ENCODE measurements around the gene GSK3B. TPM values are rescaled to one million over a fixed set of nuclear protein-coding genes. Genes with fewer than 3 reads are reported as not detected.
A peak's percentile ranks its signal among the peaks of the same experiment; 100 is the strongest.

Gene GSK3B
- total RNA-seq, 1 donor from 2014 or later: 138 TPM

- Mint-ChIP-seq H3K27me3 (ENCODE audit: unreplicated experiment) (no peaks in the 10 kb centered on the region), H3K4me3 (ENCODE audit: unreplicated experiment) (no peak overlapping the region), H3K27ac (ENCODE audit: unreplicated experiment) (no peak overlapping the region), H3K4me1 (ENCODE audit: low read depth, unreplicated experiment) (peaks cover 4% of the 10 kb centered on the region), H3K9me3 (ENCODE audit: unreplicated experiment) (no peaks in the 10 kb centered on the region), H3K36me3 (ENCODE audit: unreplicated experiment) (no peaks in the 10 kb centered on the region)
- DNase-seq: no peak
- no peak for TF ChIP-seq CTCF (IDR thresholded peaks at IDR 0.05; ENCODE audit: partially characterized antibody, unreplicated experiment)
Observed at GRCh38 chr3:119930286-119930685, 164.0 kb downstream of the GSK3B start.

GRCh38 chr3:119927190-119927589 is 167.1 kb downstream of the GSK3B start:
- Mint-ChIP-seq H3K4me1 (ENCODE audit: low read depth, unreplicated experiment) (peaks cover 4% of the 10 kb centered on the region), H3K9me3 (ENCODE audit: unreplicated experiment) (no peaks in the 10 kb centered on the region), H3K27me3 (ENCODE audit: unreplicated experiment) (no peaks in the 10 kb centered on the region), H3K27ac (ENCODE audit: unreplicated experiment) (no peak overlapping the region), H3K36me3 (ENCODE audit: unreplicated experiment) (no peaks in the 10 kb centered on the region), H3K4me3 (ENCODE audit: unreplicated experiment) (no peak overlapping the region)
- no peak for DNase-seq
- TF ChIP-seq CTCF (IDR thresholded peaks at IDR 0.05; ENCODE audit: partially characterized antibody, unreplicated experiment): no peak

GRCh38 chr3:119924111-119925094 is 169.8 kb downstream of the GSK3B start:
- Mint-ChIP-seq H3K9me3 (ENCODE audit: unreplicated experiment) (no peaks in the 10 kb centered on the region), H3K36me3 (ENCODE audit: unreplicated experiment) (no peaks in the 10 kb centered on the region), H3K4me3 (ENCODE audit: unreplicated experiment) (no peak overlapping the region), H3K4me1 (ENCODE audit: low read depth, unreplicated experiment) (no peaks in the 10 kb centered on the region), H3K27ac (ENCODE audit: unreplicated experiment) (no peak overlapping the region), H3K27me3 (ENCODE audit: unreplicated experiment) (no peaks in the 10 kb centered on the region)
- DNase-seq: no peak
- no peak for TF ChIP-seq CTCF (IDR thresholded peaks at IDR 0.05; ENCODE audit: partially characterized antibody, unreplicated experiment)

- H3K36me3 Mint-ChIP-seq (ENCODE audit: unreplicated experiment): no peaks in the 10 kb centered on the region
- H3K4me1 Mint-ChIP-seq (ENCODE audit: low read depth, unreplicated experiment): no peaks in the 10 kb centered on the region
- no peak overlapping the region for H3K4me3 Mint-ChIP-seq (ENCODE audit: unreplicated experiment)
- H3K27me3 Mint-ChIP-seq (ENCODE audit: unreplicated experiment): no peaks in the 10 kb centered on the region
- H3K27ac Mint-ChIP-seq (ENCODE audit: unreplicated experiment): no peak overlapping the region
- no peaks in the 10 kb centered on the region for H3K9me3 Mint-ChIP-seq (ENCODE audit: unreplicated experiment)
- TF ChIP-seq CTCF (IDR thresholded peaks at IDR 0.05; ENCODE audit: partially characterized antibody, unreplicated experiment): peak; percentile 10
- DNase-seq: no peak
Observed at GRCh38 chr3:119918992-119919933, 175.0 kb downstream of the GSK3B start.

All from glutamatergic neuron (in vitro differentiated cells).